A549 (cell line): ENCODE results near the gene BCL2L2. TPM values are rescaled to one million over a fixed set of nuclear protein-coding genes. Genes with fewer than 3 reads are reported as not detected.

Source experiments
- ATAC-seq, 2 experiments: fragments of 200-7000 bp in 1 of 2; fragments of >200 bp in 1 of 2; cut with Nextera tagmentation in 1 of 2; cut with Tn5 transposase in 1 of 2; 3 replicates each; pipeline versions ENCODE4 v1.8.0 to v1.9.1; 2018 to 2020; ENCODE audit warnings: mild to moderate bottlenecking in 1 of 2, moderate library complexity in 1 of 2
- CTCF ChIA-PET: fragments of 300-600 bp; sonication (Branson Sonifier 250); formaldehyde crosslinking; extraction: SDS; loops from one replicate; lab custom pipeline; 2021; ENCODE audit warnings: antibody characterized with exemption, inconsistent platforms; lab: Yijun Ruan, JAX
- POLR2A ChIA-PET: fragments of 350-600 bp; formaldehyde crosslinking; extraction: SDS; loops from one replicate; lab custom pipeline; 2021; ENCODE audit warnings: antibody characterized with exemption, inconsistent platforms; lab: Yijun Ruan, JAX
- DNase-seq, 2 experiments: peaks; one replicate each; pipeline versions ENCODE4 v3.0.0 to v3.0.0-alpha.2; 2011 to 2016; ENCODE audit warnings: low read depth in 1 of 2, low spot score in 1 of 2
- FAIRE-seq: peaks from 2 replicates; lab custom pipeline; 2011; peaks lifted over from hg19 to GRCh38; lab: Jason Lieb, UNC
- H3K27ac ChIP-seq, 2 experiments: fragments of >200 bp; sonication (Bioruptor Twin); formaldehyde crosslinking; 3 replicates each; pipeline ENCODE4 v1.5.1; 2016 to 2017
- H3K4me1 ChIP-seq: fragments of >200 bp; sonication (Bioruptor Twin); formaldehyde crosslinking; 3 replicates; pipeline ENCODE4 v1.6.1; 2016
- H3K4me2 ChIP-seq: fragments of >200 bp; sonication (Bioruptor Twin); formaldehyde crosslinking; 3 replicates; pipeline ENCODE4 v1.6.1; 2016
- H3K4me3 ChIP-seq: fragments of >200 bp; sonication (Bioruptor Twin); formaldehyde crosslinking; 3 replicates; pipeline ENCODE4 v1.5.1; 2016
- H3K9me3 ChIP-seq: fragments of >200 bp; sonication (Bioruptor Twin); formaldehyde crosslinking; 3 replicates; pipeline ENCODE4 v1.6.1; 2016
- CBX8 ChIP-seq: fragments of 200-600 bp; sonication (generic); IDR thresholded peaks from 2 replicates; pipeline ENCODE4 v1.6.1; 2016
- CTCF ChIP-seq: fragments of >200 bp; sonication (Bioruptor Twin); formaldehyde crosslinking; IDR thresholded peaks from 3 replicates; pipeline ENCODE4 v1.5.1; 2016
- ELK1 ChIP-seq: fragments of 150-350 bp; IDR thresholded peaks from 2 replicates; pipeline ENCODE4 v1.6.1; 2014; ENCODE audit warnings: low read depth, mild to moderate bottlenecking, low read length
- FOSB ChIP-seq: fragments of 250-450 bp; sonication (Bioruptor Pico); IDR thresholded peaks from 2 replicates; pipeline ENCODE4 v1.5.0; 2020; ENCODE audit warnings: mild to moderate bottlenecking, moderate library complexity
- JUN ChIP-seq, 2 experiments: fragments of >200 bp; sonication (Bioruptor Twin); formaldehyde crosslinking; IDR thresholded peaks; 2 replicates in 1 of 2; 3 replicates in 1 of 2; pipeline ENCODE4 v1.6.1; 2016 to 2017
- JUNB ChIP-seq: fragments of >200 bp; sonication (Bioruptor Twin); formaldehyde crosslinking; IDR thresholded peaks from 2 replicates; pipeline ENCODE4 v1.6.1; 2016
- KDM5A ChIP-seq: fragments of 200-600 bp; sonication (generic); IDR thresholded peaks from 2 replicates; pipeline ENCODE4 v1.6.1; 2016; ENCODE audit warnings: antibody characterized with exemption, mild to moderate bottlenecking
- MAX ChIP-seq: IDR thresholded peaks from 2 replicates; pipeline ENCODE4 v1.6.1; 2012
- MYC ChIP-seq: IDR thresholded peaks from 2 replicates; pipeline ENCODE4 v1.6.1; 2012; ENCODE audit warnings: mild to moderate bottlenecking, inconsistent platforms, low read length, improper control_type of control experiment, borderline replicate concordance
- NR3C1 ChIP-seq: fragments of >200 bp; sonication (Bioruptor Twin); formaldehyde crosslinking; IDR thresholded peaks from 3 replicates; pipeline ENCODE4 v1.6.1; 2017
- REST ChIP-seq: fragments of 200-600 bp; sonication (generic); IDR thresholded peaks from 2 replicates; pipeline ENCODE4 v1.6.1; 2016; ENCODE audit warnings: antibody characterized with exemption, mild to moderate bottlenecking, moderate library complexity
- RFX5 ChIP-seq: fragments of 450-650 bp; IDR thresholded peaks from 2 replicates; pipeline ENCODE4 v1.7.1; 2014; ENCODE audit warnings: antibody characterized with exemption, mild to moderate bottlenecking, moderate library complexity
- RNF2 ChIP-seq: fragments of 200-600 bp; sonication (generic); IDR thresholded peaks from 2 replicates; pipeline ENCODE4 v1.6.1; 2016; ENCODE audit warnings: low read depth, mild to moderate bottlenecking, antibody characterized with exemption, moderate library complexity, borderline replicate concordance
- TFCP2L1 ChIP-seq: fragments of 250-450 bp; sonication (Bioruptor Pico); IDR thresholded peaks from 2 replicates; pipeline ENCODE4 v1.5.0; 2021; ENCODE audit warnings: mild to moderate bottlenecking
- USF2 ChIP-seq: fragments of 450-650 bp; IDR thresholded peaks from 2 replicates; pipeline ENCODE4 v1.6.1; 2014; ENCODE audit warnings: antibody characterized with exemption
- ZFP36 ChIP-seq: fragments of 450-650 bp; IDR thresholded peaks from 2 replicates; pipeline ENCODE4 v1.6.1; 2014; ENCODE audit warnings: borderline replicate concordance; ENCODE audit not compliant: partially characterized antibody
- ZNF302 ChIP-seq: fragments of 250-450 bp; sonication (Bioruptor Pico); IDR thresholded peaks from 2 replicates; pipeline ENCODE4 v1.9.0; 2021; ENCODE audit warnings: inconsistent platforms, mild to moderate bottlenecking, moderate library complexity
- ZSCAN20 ChIP-seq: fragments of 250-450 bp; sonication (Bioruptor Pico); IDR thresholded peaks from 2 replicates; pipeline ENCODE4 v1.8.0; 2022; ENCODE audit warnings: mild to moderate bottlenecking, moderate library complexity
- WGBS: methylation state at CpG from one replicate; pipeline ENCODE4 v1.1.6; 2017; ENCODE audit errors: missing lambda C conversion rate; 5-methylcytosine and 5-hydroxymethylcytosine counted together
- polyA plus RNA-seq, 4 experiments: library from polyadenylated mRNA; depleted of rRNA in 3 of 4; stranded (reverse); fragments of >200 nt; fragmentation: RNase III in 1 of 4; extraction: RNeasy Plus Mini Kit Qiagen cat#74134 plus additional on column Dnase treatment in 1 of 4; gene quantifications; 2 replicates in 3 of 4; 3 replicates in 1 of 4; pipeline ENCODE4 v1.2.3, GENCODE V29; 2011 to 2017

The BCL2L2 gene
- polyA plus RNA-seq, 2 of the 4 experiments (the other 2 are of a cell fraction), result 17.8 to 25.4 TPM

- no peak for DNase-seq
- ChIA-PET CTCF (interaction anchor here (0.7 to 12.8 kb wide), 15 partner anchors 9 to 260 kb away, joined by 3 to 254 read pairs (median 3); partner anchors contain the start of genes HOMEZ and PABPN1), POLR2A (interaction anchor here (0.5 to 4.1 kb wide), 7 partner anchors 14 to 446 kb away, joined by 3 to 40 read pairs (median 7); partner anchors contain the start of genes ACIN1, C14orf119, HOMEZ and PABPN1)
- 22% methylated on average over 13 of the region's 13 CpGs for WGBS
- no peaks in the 10 kb centered on the region for H3K9me3 ChIP-seq
- ATAC-seq, result no peak
- no peak for FAIRE-seq
- H3K4me1 ChIP-seq, result peaks cover 17% of the 10 kb centered on the region
- H3K27ac ChIP-seq, result peak overlapping the region; percentile 85 to 92
- TF ChIP-seq CBX8, result no peak
- TF ChIP-seq USF2, result no peak
- TF ChIP-seq MAX, result no peak
- no peak for TF ChIP-seq ZFP36
- no peak for TF ChIP-seq ZNF302 (CRISPR knock-in tag)
- TF ChIP-seq ZSCAN20, result no peak
- TF ChIP-seq JUNB, result no peak
- no peak for TF ChIP-seq MYC
- TF ChIP-seq CTCF, result no peak
- no peak for TF ChIP-seq ELK1
- no peak for TF ChIP-seq JUN (IDR thresholded peaks at IDR 0.05)
- no peak for TF ChIP-seq RNF2
- TF ChIP-seq REST, result no peak
- no peak for TF ChIP-seq KDM5A
- TF ChIP-seq TFCP2L1, result no peak
- no peak for TF ChIP-seq RFX5
- TF ChIP-seq FOSB (CRISPR knock-in tag), result no peak
- no peak for TF ChIP-seq NR3C1
- H3K4me2 ChIP-seq, result peak overlapping the region; percentile 98
- H3K4me3 ChIP-seq, result peak overlapping the region; percentile 63
Observed at GRCh38 chr14:23300687-23301223, 5.9 kb upstream of the BCL2L2 start.
